Prostate gland (tissue), 2 donors: ENCODE results near the gene EFS. TPM values are rescaled to one million over a fixed set of nuclear protein-coding genes. Genes with fewer than 3 reads are reported as not detected.

ENCODE experiments used
- DNase-seq: peaks from one replicate; pipeline ENCODE4 v3.0.0-alpha.2; 2019; ENCODE audit warnings: low spot score
- H3K27ac ChIP-seq, 2 donors: fragments of 200-600 bp; sonication (generic); 2 replicates each; pipeline ENCODE4 v1.5.1; 2017 to 2019
- H3K27me3 ChIP-seq: fragments of 200-600 bp; sonication (generic); replicated peaks from 2 replicates; pipeline ENCODE4 v1.5.1; 2019; ENCODE audit not compliant: insufficient read depth
- H3K36me3 ChIP-seq, 2 donors: fragments of 200-600 bp; sonication (generic); 1 replicate in 1 of 2; 2 replicates in 1 of 2; pipeline versions ENCODE4 v1.5.1 to v1.8.1; 2017 to 2019
- H3K4me1 ChIP-seq: fragments of 200-600 bp; sonication (generic); replicated peaks from 2 replicates; pipeline ENCODE4 v1.5.1; 2019
- H3K4me3 ChIP-seq, 2 donors: fragments of 200-600 bp; sonication (generic); 2 replicates each; pipeline ENCODE4 v1.5.1; 2017 to 2019
- H3K9me3 ChIP-seq: fragments of 200-600 bp; sonication (generic); 2 replicates; pipeline ENCODE4 v1.5.1; 2017
- POLR2A ChIP-seq: fragments of 450-650 bp; IDR thresholded peaks from one replicate; pipeline ENCODE4 v1.6.1; 2016; ENCODE audit warnings: antibody characterized with exemption, mild to moderate bottlenecking
- POLR2AphosphoS5 ChIP-seq: sonication (generic); formaldehyde crosslinking; IDR thresholded peaks from one replicate; pipeline ENCODE4 v1.6.1; 2017; ENCODE audit warnings: antibody characterized with exemption
- WGBS: methylation state at CpG from one replicate; pipeline ENCODE4 v1.1.5; 2018; 5-methylcytosine and 5-hydroxymethylcytosine counted together
- intact Hi-C: fragments of 100-400 bp; cut with DNase I; formaldehyde crosslinking; loops from one replicate; pipeline ENCODE4 v1.14.2; 2022
- total RNA-seq, 2 donors: library from RNA; depleted of rRNA; stranded (reverse); fragments of >200 nt; gene quantifications; one replicate each; pipeline ENCODE4 v1.1.0, GENCODE V29; 2016
- TF ChIP-seq, protein P1 (sequence below), 4 experiments: fragments of 200-600 bp in 2 of 4; fragments of 450-650 bp in 2 of 4; sonication (generic) in 2 of 4; IDR thresholded peaks; 1 replicate in 3 of 4; 2 replicates in 1 of 4; pipeline ENCODE4 v1.5.1; 2016 to 2019; ENCODE audit warnings: antibody characterized with exemption in 4 of 4, mild to moderate bottlenecking in 2 of 4, moderate library complexity in 2 of 4

EFS gene
- total RNA-seq, 2 donors from 2014 or later: 26.5 to 53.2 TPM

GRCh38 chr14:23385642-23386265 is 20.8 kb upstream of the EFS start:
- Histone ChIP-seq H3K27me3 (no peaks in the 10 kb centered on the region), H3K9me3 (no peaks in the 10 kb centered on the region), H3K4me3 (no peak overlapping the region), H3K36me3 (no peaks in the 10 kb centered on the region), H3K4me1 (no peaks in the 10 kb centered on the region), H3K27ac (no peak overlapping the region)
- intact Hi-C loops: no loop called here
- DNase-seq: no peak
- TF ChIP-seq, protein P1, sequence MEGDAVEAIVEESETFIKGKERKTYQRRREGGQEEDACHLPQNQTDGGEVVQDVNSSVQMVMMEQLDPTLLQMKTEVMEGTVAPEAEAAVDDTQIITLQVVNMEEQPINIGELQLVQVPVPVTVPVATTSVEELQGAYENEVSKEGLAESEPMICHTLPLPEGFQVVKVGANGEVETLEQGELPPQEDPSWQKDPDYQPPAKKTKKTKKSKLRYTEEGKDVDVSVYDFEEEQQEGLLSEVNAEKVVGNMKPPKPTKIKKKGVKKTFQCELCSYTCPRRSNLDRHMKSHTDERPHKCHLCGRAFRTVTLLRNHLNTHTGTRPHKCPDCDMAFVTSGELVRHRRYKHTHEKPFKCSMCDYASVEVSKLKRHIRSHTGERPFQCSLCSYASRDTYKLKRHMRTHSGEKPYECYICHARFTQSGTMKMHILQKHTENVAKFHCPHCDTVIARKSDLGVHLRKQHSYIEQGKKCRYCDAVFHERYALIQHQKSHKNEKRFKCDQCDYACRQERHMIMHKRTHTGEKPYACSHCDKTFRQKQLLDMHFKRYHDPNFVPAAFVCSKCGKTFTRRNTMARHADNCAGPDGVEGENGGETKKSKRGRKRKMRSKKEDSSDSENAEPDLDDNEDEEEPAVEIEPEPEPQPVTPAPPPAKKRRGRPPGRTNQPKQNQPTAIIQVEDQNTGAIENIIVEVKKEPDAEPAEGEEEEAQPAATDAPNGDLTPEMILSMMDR (IDR thresholded peaks at IDR 0.05): no peak
- TF ChIP-seq POLR2A (no peak), POLR2AphosphoS5 (no peak)
- 84% methylated on average over 18 of the region's 18 CpGs for WGBS

DNA sequence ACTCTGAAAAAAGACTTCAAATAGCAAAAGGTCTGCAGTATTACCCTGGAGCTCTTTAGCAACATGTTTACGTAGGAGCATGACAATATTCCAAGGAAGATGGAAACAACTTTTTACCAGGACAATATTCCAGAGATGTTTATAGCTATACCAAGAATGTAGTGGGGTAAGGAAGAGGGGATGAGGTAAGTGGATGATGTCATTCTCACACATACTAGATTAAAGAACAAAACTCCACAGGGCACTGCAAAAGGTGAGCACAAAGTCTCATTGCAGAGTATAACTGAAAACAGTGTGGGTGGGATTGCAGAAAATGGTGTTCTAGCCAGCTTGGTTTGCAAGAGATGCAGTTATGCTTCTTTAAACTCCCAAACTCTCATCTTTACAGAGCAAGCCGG is 20.3 kb upstream of the EFS start:
- Histone ChIP-seq H3K27me3 (no peaks in the 10 kb centered on the region), H3K4me3 (no peak overlapping the region), H3K9me3 (no peaks in the 10 kb centered on the region), H3K27ac (no peak overlapping the region), H3K36me3 (no peaks in the 10 kb centered on the region), H3K4me1 (no peaks in the 10 kb centered on the region)
- DNase-seq: no peak
- WGBS: 72% methylated on average over 2 of the region's 2 CpGs
- intact Hi-C loops: no loop called here
- TF ChIP-seq POLR2AphosphoS5 (no peak), POLR2A (no peak)
- TF ChIP-seq, protein P1 (IDR thresholded peaks at IDR 0.05): no peak

- no peak for DNase-seq
- 91% methylated on average over 29 of the region's 29 CpGs for WGBS
- Histone ChIP-seq H3K27ac (no peak overlapping the region), H3K9me3 (no peaks in the 10 kb centered on the region), H3K27me3 (no peaks in the 10 kb centered on the region), H3K4me3 (no peak overlapping the region), H3K36me3 (no peaks in the 10 kb centered on the region), H3K4me1 (no peaks in the 10 kb centered on the region)
- TF ChIP-seq, protein P1 (IDR thresholded peaks at IDR 0.05): no peak
- intact Hi-C loops: loop anchor here (5.0 kb wide), 1 partner anchor 122 kb away; no protein-coding TSS in a partner anchor
Measured at GRCh38 chr14:23384364-23385080, 19.6 kb upstream of the EFS start.

GRCh38 chr14:23382731-23383440 is 17.9 kb upstream of the EFS start:
- no peaks in the 10 kb centered on the region for H3K4me1 ChIP-seq
- intact Hi-C loops: loop anchor here (5.0 kb wide), 1 partner anchor 121 kb away; no protein-coding TSS in a partner anchor
- no peak overlapping the region for H3K4me3 ChIP-seq
- WGBS: 82% methylated on average over 10 of the region's 10 CpGs
- H3K27ac ChIP-seq: no peak overlapping the region
- no peaks in the 10 kb centered on the region for H3K9me3 ChIP-seq
- H3K36me3 ChIP-seq: no peaks in the 10 kb centered on the region
- TF ChIP-seq, protein P1 (IDR thresholded peaks at IDR 0.05): no peak
- TF ChIP-seq POLR2AphosphoS5 (no peak), POLR2A (no peak)
- DNase-seq: no peak
- no peaks in the 10 kb centered on the region for H3K27me3 ChIP-seq
